Measurements from ENCODE around the gene RSRC1. TPM values are rescaled to one million over a fixed set of nuclear protein-coding genes. Genes with fewer than 3 reads are reported as not detected.

RSRC1 gene
- total and polyA plus RNA-seq, 2 of the 13 experiments (the other 11 are each of a cell fraction or from before 2014, with no cell fraction given) = 4.9 to 63.0 TPM

DNA sequence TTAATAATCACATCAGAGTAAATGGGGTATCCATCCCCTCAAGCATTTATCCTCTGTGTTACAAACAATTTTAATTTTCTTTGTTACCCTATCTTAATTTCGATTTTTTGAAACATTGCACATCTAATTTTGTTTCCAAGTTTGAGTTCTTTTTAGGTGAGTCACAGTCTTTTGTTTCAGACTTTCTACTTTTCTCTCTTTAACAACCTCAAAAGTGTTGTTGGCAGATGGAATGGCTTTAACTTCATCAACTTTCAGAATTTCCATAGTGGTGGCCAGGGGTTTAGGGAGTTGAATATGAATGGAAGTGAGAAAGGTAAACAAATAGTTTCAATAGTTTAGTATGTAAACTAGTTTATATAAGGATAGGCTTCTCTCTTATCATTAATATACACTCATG, 238.1 kb downstream of the RSRC1 start (continued):
- TF ChIP-seq, protein P1, sequence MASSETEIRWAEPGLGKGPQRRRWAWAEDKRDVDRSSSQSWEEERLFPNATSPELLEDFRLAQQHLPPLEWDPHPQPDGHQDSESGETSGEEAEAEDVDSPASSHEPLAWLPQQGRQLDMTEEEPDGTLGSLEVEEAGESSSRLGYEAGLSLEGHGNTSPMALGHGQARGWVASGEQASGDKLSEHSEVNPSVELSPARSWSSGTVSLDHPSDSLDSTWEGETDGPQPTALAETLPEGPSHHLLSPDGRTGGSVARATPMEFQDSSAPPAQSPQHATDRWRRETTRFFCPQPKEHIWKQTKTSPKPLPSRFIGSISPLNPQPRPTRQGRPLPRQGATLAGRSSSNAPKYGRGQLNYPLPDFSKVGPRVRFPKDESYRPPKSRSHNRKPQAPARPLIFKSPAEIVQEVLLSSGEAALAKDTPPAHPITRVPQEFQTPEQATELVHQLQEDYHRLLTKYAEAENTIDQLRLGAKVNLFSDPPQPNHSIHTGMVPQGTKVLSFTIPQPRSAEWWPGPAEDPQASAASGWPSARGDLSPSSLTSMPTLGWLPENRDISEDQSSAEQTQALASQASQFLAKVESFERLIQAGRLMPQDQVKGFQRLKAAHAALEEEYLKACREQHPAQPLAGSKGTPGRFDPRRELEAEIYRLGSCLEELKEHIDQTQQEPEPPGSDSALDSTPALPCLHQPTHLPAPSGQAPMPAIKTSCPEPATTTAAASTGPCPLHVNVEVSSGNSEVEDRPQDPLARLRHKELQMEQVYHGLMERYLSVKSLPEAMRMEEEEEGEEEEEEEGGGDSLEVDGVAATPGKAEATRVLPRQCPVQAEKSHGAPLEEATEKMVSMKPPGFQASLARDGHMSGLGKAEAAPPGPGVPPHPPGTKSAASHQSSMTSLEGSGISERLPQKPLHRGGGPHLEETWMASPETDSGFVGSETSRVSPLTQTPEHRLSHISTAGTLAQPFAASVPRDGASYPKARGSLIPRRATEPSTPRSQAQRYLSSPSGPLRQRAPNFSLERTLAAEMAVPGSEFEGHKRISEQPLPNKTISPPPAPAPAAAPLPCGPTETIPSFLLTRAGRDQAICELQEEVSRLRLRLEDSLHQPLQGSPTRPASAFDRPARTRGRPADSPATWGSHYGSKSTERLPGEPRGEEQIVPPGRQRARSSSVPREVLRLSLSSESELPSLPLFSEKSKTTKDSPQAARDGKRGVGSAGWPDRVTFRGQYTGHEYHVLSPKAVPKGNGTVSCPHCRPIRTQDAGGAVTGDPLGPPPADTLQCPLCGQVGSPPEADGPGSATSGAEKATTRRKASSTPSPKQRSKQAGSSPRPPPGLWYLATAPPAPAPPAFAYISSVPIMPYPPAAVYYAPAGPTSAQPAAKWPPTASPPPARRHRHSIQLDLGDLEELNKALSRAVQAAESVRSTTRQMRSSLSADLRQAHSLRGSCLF (CRISPR knock-in tag; IDR thresholded peaks at IDR 0.05; ENCODE audit: borderline replicate concordance) = no peak
- TF ChIP-seq, protein P2, sequence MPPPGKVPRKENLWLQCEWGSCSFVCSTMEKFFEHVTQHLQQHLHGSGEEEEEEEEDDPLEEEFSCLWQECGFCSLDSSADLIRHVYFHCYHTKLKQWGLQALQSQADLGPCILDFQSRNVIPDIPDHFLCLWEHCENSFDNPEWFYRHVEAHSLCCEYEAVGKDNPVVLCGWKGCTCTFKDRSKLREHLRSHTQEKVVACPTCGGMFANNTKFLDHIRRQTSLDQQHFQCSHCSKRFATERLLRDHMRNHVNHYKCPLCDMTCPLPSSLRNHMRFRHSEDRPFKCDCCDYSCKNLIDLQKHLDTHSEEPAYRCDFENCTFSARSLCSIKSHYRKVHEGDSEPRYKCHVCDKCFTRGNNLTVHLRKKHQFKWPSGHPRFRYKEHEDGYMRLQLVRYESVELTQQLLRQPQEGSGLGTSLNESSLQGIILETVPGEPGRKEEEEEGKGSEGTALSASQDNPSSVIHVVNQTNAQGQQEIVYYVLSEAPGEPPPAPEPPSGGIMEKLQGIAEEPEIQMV (CRISPR knock-in tag; IDR thresholded peaks at IDR 0.05; ENCODE audit: low read depth) = no peak
- TF ChIP-seq, protein P3, sequence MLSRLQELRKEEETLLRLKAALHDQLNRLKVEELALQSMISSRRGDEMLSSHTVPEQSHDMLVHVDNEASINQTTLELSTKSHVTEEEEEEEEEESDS (CRISPR knock-in tag; IDR thresholded peaks at IDR 0.05; ENCODE audit: borderline replicate concordance) = no peak
- TF ChIP-seq MAFK (conservative IDR thresholded peaks at IDR 0.05 in 1 of 2, IDR thresholded peaks at IDR 0.05 in 1 of 2; ENCODE audit: low read length in 2 of 2) = no peak

DNA sequence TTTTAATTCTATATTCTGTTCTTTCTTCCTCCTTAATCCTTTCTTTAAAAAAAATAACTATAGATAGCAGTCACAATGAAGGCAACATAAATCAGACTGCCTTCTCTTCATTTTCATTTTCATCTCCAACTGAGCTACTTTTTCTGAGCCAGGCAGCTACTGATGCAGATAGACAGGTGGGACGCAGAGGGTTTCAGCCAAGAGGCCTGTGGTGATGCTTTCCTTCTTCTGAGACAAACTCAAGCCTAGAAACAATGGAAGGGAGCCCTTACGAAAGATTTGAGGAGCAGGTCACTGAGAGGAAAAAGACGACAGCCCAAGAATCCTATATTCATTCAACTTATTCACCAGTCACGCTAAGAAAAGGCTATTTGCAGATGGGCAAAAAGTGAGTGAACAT, 241.1 kb downstream of the RSRC1 start:
- in situ Hi-C loops (cut with HindIII; ENCODE audit: extremely low pct_ligation_motif_present, low pct_unique_long_range_greater_than_20kb) (no loop called here), intact Hi-C loops (cut with micrococcal nuclease; ENCODE audit: unreplicated experiment) (no loop called here)
- CTCF ChIA-PET (ENCODE audit: low intra/inter-chr PET ratio, low total read pairs) = no interaction called here
- H2AFZ ChIP-seq (ENCODE audit: low read length) = no peak overlapping the region
- H3K36me3 ChIP-seq (replicated peaks in 1 of 2; ENCODE audit: control insufficient read depth in 1 of 2, insufficient read depth in 2 of 2, low read length in 2 of 2) = no peaks in the 10 kb centered on the region
- H3K4me2 ChIP-seq (ENCODE audit: low read depth, low read length) = no peak overlapping the region
- BruUV-seq (replicated peaks) = no TSS peak
- TF ChIP-seq NFE2L2 (IDR thresholded peaks at IDR 0.05; ENCODE audit: low read length) (no peak), NR1H2 (CRISPR knock-in tag; IDR thresholded peaks at IDR 0.05; ENCODE audit: borderline replicate concordance, low read depth) (no peak)
- H3K4me1 ChIP-seq (ENCODE audit: insufficient read depth, low read length) = no peaks in the 10 kb centered on the region
- WGBS (ENCODE audit: low lambda C conversion rate) = 95% methylated on average over 4 of the region's 4 CpGs
- no peak for DNase-seq (ENCODE audit: low spot score)
- FAIRE-seq = no peak
- H3K79me2 ChIP-seq (ENCODE audit: insufficient read depth, low read length) = no peaks in the 10 kb centered on the region
- no peak for ATAC-seq
- no peaks in the 10 kb centered on the region for H3K27me3 ChIP-seq (ENCODE audit: control insufficient read depth in 1 of 2, insufficient read depth in 2 of 2, low read length in 2 of 2)
- no peak overlapping the region for H3K27ac ChIP-seq (ENCODE audit: extremely low read length, insufficient read depth, low read length)
- H3K4me3 ChIP-seq (replicated peaks in 1 of 3; ENCODE audit: insufficient read depth in 1 of 3, low read depth in 2 of 3, low read length in 3 of 3) = no peak overlapping the region
- H3K9ac ChIP-seq (ENCODE audit: insufficient read depth, low read depth, low read length) = no peak overlapping the region
- POLR2A ChIA-PET = no interaction called here
- no peaks in the 10 kb centered on the region for H3K9me3 ChIP-seq (ENCODE audit: low read length)
- no peaks in the 10 kb centered on the region for H4K20me1 ChIP-seq (ENCODE audit: insufficient read depth, low read length)

Measured in HepG2 (cell line).